Measurements from ENCODE around the gene TOLLIP. TPM values are rescaled to one million over a fixed set of nuclear protein-coding genes. Genes with fewer than 3 reads are reported as not detected.
A peak's percentile ranks its signal among the peaks of the same experiment; 100 is the strongest.

Gene TOLLIP
- total and polyA plus RNA-seq, 9 of the 15 experiments (the other 6 are each of a cell fraction or from before 2014, with no cell fraction given), result 0.23 to 22.8 (median 7.1) TPM

GRCh38 chr11:1299621-1300020, 9.8 kb downstream of the TOLLIP start (continued):
- TF ChIP-seq TCF15 (CRISPR knock-in tag; IDR thresholded peaks at IDR 0.05) (no peak), HDAC1 (IDR thresholded peaks at IDR 0.05) (no peak)

GRCh38 chr11:1298695-1299492, 10.5 kb downstream of the TOLLIP start:
- peaks cover 39% of the 10 kb centered on the region for H3K79me2 ChIP-seq (ENCODE audit: control insufficient read depth, insufficient read depth, low read length)
- no peak for TF ChIP-seq BRCA1 (IDR thresholded peaks at IDR 0.05)
- TF ChIP-seq BRCA1 (CRISPR knock-in tag; IDR thresholded peaks at IDR 0.05), result no peak
- peak; percentile 97 for TF ChIP-seq CEBPB (tag; IDR thresholded peaks at IDR 0.05)
- peak; percentile 68 for TF ChIP-seq CEBPG (CRISPR knock-in tag; IDR thresholded peaks at IDR 0.05)
- peak in 1 of 2 experiments; percentile 76; a peak in 3 of 4 replicates for TF ChIP-seq CEBPG (tag; conservative IDR thresholded peaks at IDR 0.05 in 1 of 2, IDR thresholded peaks at IDR 0.05 in 1 of 2)
- TF ChIP-seq ATF3 (IDR thresholded peaks at IDR 0.05), result peak; percentile 16; the same call in 1 of the 2 replicates
- no peak for TF ChIP-seq ATF3 (CRISPR knock-in tag; conservative IDR thresholded peaks at IDR 0.05)
- TF ChIP-seq FOXJ3 (CRISPR knock-in tag; IDR thresholded peaks at IDR 0.05), result no peak
- peak in 2 of 4 experiments; percentile 11 to 20 for DNase-seq (ENCODE audit: extremely low read depth in 1 of 4, low spot score in 3 of 4)
- intact Hi-C loops (cut with micrococcal nuclease) (no loop called here), in situ Hi-C loops (cut with MboI) (no loop called here)
- no peak overlapping the region for H3K4me2 ChIP-seq (ENCODE audit: insufficient read depth, low read length)
- H3K9ac ChIP-seq (ENCODE audit: insufficient read depth in 1 of 2, low read depth in 2 of 2, low read length in 2 of 2), result peak overlapping the region in 1 of 2 experiments; percentile 40; a peak in 1 of 4 replicates
- ATAC-seq, result 0 out of 3 replicates have a peak, but pooled peaks have one; percentile 47
- no peaks in the 10 kb centered on the region for H3K9me1 ChIP-seq (ENCODE audit: control insufficient read depth, insufficient read depth, low read length)
- no TSS peak for BruUV-seq (replicated peaks)
- H3K27me3 ChIP-seq (ENCODE audit: control insufficient read depth in 2 of 2, insufficient read depth in 2 of 2, low read length in 2 of 2), result no peaks in the 10 kb centered on the region
- peaks cover 13% of the 10 kb centered on the region for H4K20me1 ChIP-seq (replicated peaks; ENCODE audit: control insufficient read depth, insufficient read depth, low read length)
- no peak for FAIRE-seq
- no peak overlapping the region for H3K4me3 ChIP-seq
- WGBS (ENCODE audit: insufficient coverage, low coverage, missing lambda C conversion rate), result 82% methylated on average over 32 of the region's 32 CpGs
- peaks cover 19% of the 10 kb centered on the region; the same call in 2 of the 3 replicates for H3K36me3 ChIP-seq (ENCODE audit: control insufficient read depth, insufficient read depth, low read length)
- H2AFZ ChIP-seq (ENCODE audit: low read depth, low read length), result no peak overlapping the region
- H3K27ac ChIP-seq (ENCODE audit: extremely low read depth, low read depth, low read length), result no peak overlapping the region
- POLR2A ChIA-PET, result interaction anchor here (0.7 kb wide), 1 partner anchor 11 kb away, joined by 3 read pairs; the partner anchor contains the start of gene TOLLIP
- CTCF ChIA-PET (ENCODE audit: low intra/inter-chr PET ratio), result no interaction called here
- H3K4me1 ChIP-seq (replicated peaks in 1 of 2; ENCODE audit: control insufficient read depth in 2 of 2, insufficient read depth in 2 of 2, low read length in 2 of 2), result peaks cover 0 to 36% of the 10 kb centered on the region in 2 experiments; a peak in 3 of 5 replicates
- no peaks in the 10 kb centered on the region for H3K9me3 ChIP-seq (replicated peaks; ENCODE audit: control insufficient read depth, insufficient read depth, low read depth, low read length)

Data from K562 (cell line).